Caco-2 (cell line): ENCODE measurements around the gene MYO1F. TPM values are rescaled to one million over a fixed set of nuclear protein-coding genes. Genes with fewer than 3 reads are reported as not detected.

Source experiments
- BruUV-seq: library from RNA; stranded (reverse); fragments of 400-500 nt; replicated peaks from 2 replicates; lab custom pipeline; 2021; lab: Mats Ljungman, UMichigan
- CTCF ChIA-PET: fragments of 300-600 bp; sonication (Branson Sonifier 250); formaldehyde crosslinking; loops from one replicate; lab custom pipeline; 2022; ENCODE audit warnings: antibody characterized with exemption; lab: Charles Lee
- POLR2A ChIA-PET: fragments of 300-600 bp; sonication (Branson Sonifier 250); formaldehyde crosslinking; loops from one replicate; lab custom pipeline; 2022; ENCODE audit warnings: antibody characterized with exemption; lab: Charles Lee
- DNase-seq, 2 experiments: peaks; one replicate each; pipeline versions ENCODE4 v3.0.0 to v3.0.0-alpha.2; 2020 to 2022
- H3K27me3 ChIP-seq: replicated peaks from 2 replicates; pipeline ENCODE4 v1.6.0; 2011; ENCODE audit warnings: low read length; ENCODE audit not compliant: control insufficient read depth, insufficient read depth
- H3K36me3 ChIP-seq: 2 replicates; pipeline ENCODE4 v1.5.1; 2011; ENCODE audit warnings: low read length; ENCODE audit not compliant: control insufficient read depth, insufficient read depth
- H3K4me1 ChIP-seq: fragments of 250-450 bp; sonication (Bioruptor Pico); 2 replicates; pipeline ENCODE4 v1.5.1; 2020; ENCODE audit warnings: mild to moderate bottlenecking
- H3K4me3 ChIP-seq: 2 replicates; pipeline ENCODE4 v1.5.1; 2011; ENCODE audit warnings: low read depth, mild to moderate bottlenecking, control low read depth, low read length
- H3K9me3 ChIP-seq: fragments of 250-450 bp; sonication (Bioruptor Pico); 2 replicates; pipeline ENCODE4 v1.5.1; 2020; ENCODE audit warnings: mild to moderate bottlenecking, moderate library complexity
- H3K27ac Mint-ChIP-seq: one replicate; pipeline ENCODE4 v1.8.0; 2022; ENCODE audit warnings: mixed read lengths; ENCODE audit not compliant: unreplicated experiment
- H3K27me3 Mint-ChIP-seq: one replicate; pipeline ENCODE4 v1.8.0; 2022; ENCODE audit warnings: mixed read lengths; ENCODE audit not compliant: insufficient read depth, unreplicated experiment
- H3K36me3 Mint-ChIP-seq: one replicate; pipeline ENCODE4 v1.8.0; 2022; ENCODE audit warnings: mild to moderate bottlenecking, mixed read lengths; ENCODE audit not compliant: insufficient read depth, unreplicated experiment
- H3K4me1 Mint-ChIP-seq: one replicate; pipeline ENCODE4 v1.8.0; 2022; ENCODE audit warnings: low read depth, mixed read lengths; ENCODE audit not compliant: unreplicated experiment
- H3K4me3 Mint-ChIP-seq: one replicate; pipeline ENCODE4 v1.8.0; 2022; ENCODE audit warnings: mild to moderate bottlenecking, moderate library complexity, mixed read lengths; ENCODE audit not compliant: unreplicated experiment
- H3K9me3 Mint-ChIP-seq: one replicate; pipeline ENCODE4 v1.8.0; 2022; ENCODE audit warnings: mixed read lengths; ENCODE audit not compliant: unreplicated experiment
- CTCF ChIP-seq, 2 experiments: fragments of 200-600 bp in 1 of 2; IDR thresholded peaks; 1 replicate in 1 of 2; 2 replicates in 1 of 2; pipeline versions ENCODE4 v1.5.1 to v1.8.0; 2011 to 2022; ENCODE audit warnings: antibody characterized with exemption in 1 of 2, control low read depth in 1 of 2, inconsistent platforms in 1 of 2, low read depth in 1 of 2, low read length in 1 of 2, mild to moderate bottlenecking in 1 of 2, moderate library complexity in 1 of 2; ENCODE audit not compliant: insufficient read depth in 1 of 2, severe bottlenecking in 1 of 2, unreplicated experiment in 1 of 2
- intact Hi-C: fragments of 100-400 bp; cut with micrococcal nuclease; formaldehyde crosslinking; loops from one replicate; pipeline ENCODE4 v1.10.0; 2022; ENCODE audit not compliant: unreplicated experiment
- total RNA-seq: library from RNA; stranded (reverse); gene quantifications from 2 replicates; pipeline ENCODE4 v1.2.3, GENCODE V29; 2022

The MYO1F gene
- total RNA-seq, 1 experiment from 2014 or later, result 0.25 TPM

GRCh38 chr19:8526345-8527091, 50.7 kb downstream of the MYO1F start:
- intact Hi-C loops, result loop anchor here (5.0 kb wide), 1 partner anchor 1301 kb away; the partner anchor contains the start of gene UBL5
- peaks cover 2% of the 10 kb centered on the region; the same call in 1 of the 2 replicates for H3K4me1 ChIP-seq
- H3K27me3 Mint-ChIP-seq, result no peaks in the 10 kb centered on the region
- peak overlapping the region; percentile 86 for H3K4me3 ChIP-seq
- H3K4me3 Mint-ChIP-seq, result no peak overlapping the region
- no peak overlapping the region for H3K27ac Mint-ChIP-seq
- TF ChIP-seq CTCF (IDR thresholded peaks at IDR 0.05; ENCODE audit: insufficient read depth in 1 of 2, low read depth in 1 of 2, low read length in 1 of 2, severe bottlenecking in 1 of 2, unreplicated experiment in 1 of 2), result no peak
- H3K27me3 ChIP-seq, result no peaks in the 10 kb centered on the region
- DNase-seq, result peak; percentile 94
- no peaks in the 10 kb centered on the region for H3K9me3 Mint-ChIP-seq
- H3K4me1 Mint-ChIP-seq, result peaks cover 7% of the 10 kb centered on the region
- ChIA-PET POLR2A (interaction anchor here (2.5 kb wide), 1 partner anchor 13 kb away, joined by 55 read pairs; the partner anchor contains the start of gene ZNF414), CTCF (interaction anchor here (0.5 to 1.5 kb wide), 5 partner anchors 13 to 114 kb away, joined by 3 to 12 read pairs (median 8); partner anchors contain the start of genes MARCHF2 and ZNF414)
- BruUV-seq, result no TSS peak
- no peaks in the 10 kb centered on the region; the same call in 1 of the 2 replicates for H3K36me3 ChIP-seq
- H3K36me3 Mint-ChIP-seq, result no peaks in the 10 kb centered on the region
- no peaks in the 10 kb centered on the region for H3K9me3 ChIP-seq

DNA sequence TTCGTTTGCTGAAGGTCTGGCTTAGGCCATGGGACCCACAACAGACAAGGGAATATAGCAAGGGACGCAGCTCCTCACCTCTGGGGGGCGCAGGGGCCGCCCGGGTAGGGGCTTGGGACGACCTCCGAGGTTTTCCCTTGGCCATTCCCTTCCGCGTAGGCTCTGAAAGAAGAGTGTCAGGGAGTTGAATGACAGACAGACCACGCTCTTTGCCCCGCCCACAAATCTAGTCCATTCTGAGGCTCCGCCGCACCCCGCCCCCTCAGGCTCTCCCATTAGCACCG, 51.9 kb downstream of the MYO1F start:
- H3K27me3 ChIP-seq, result no peaks in the 10 kb centered on the region
- no TSS peak for BruUV-seq
- H3K4me1 Mint-ChIP-seq, result peaks cover 7% of the 10 kb centered on the region
- ChIA-PET CTCF (interaction anchor here (1.5 to 2.2 kb wide), 2 partner anchors 12 to 112 kb away, joined by 12 to 14 read pairs; partner anchors contain the start of genes MARCHF2 and ZNF414), POLR2A (interaction anchor here (0.9 to 2.5 kb wide), 2 partner anchors 12 to 81 kb away, joined by 9 to 55 read pairs; partner anchors contain the start of genes HNRNPM and ZNF414)
- no peaks in the 10 kb centered on the region for H3K27me3 Mint-ChIP-seq
- no peak overlapping the region for H3K4me3 Mint-ChIP-seq
- no peaks in the 10 kb centered on the region for H3K36me3 Mint-ChIP-seq
- H3K9me3 Mint-ChIP-seq, result no peaks in the 10 kb centered on the region
- DNase-seq, result no peak
- no peaks in the 10 kb centered on the region for H3K4me1 ChIP-seq
- TF ChIP-seq CTCF (IDR thresholded peaks at IDR 0.05; ENCODE audit: insufficient read depth in 1 of 2, low read depth in 1 of 2, low read length in 1 of 2, severe bottlenecking in 1 of 2, unreplicated experiment in 1 of 2), result peak; percentile 26 to 67
- peak overlapping the region; percentile 31 for H3K4me3 ChIP-seq
- H3K9me3 ChIP-seq, result no peaks in the 10 kb centered on the region
- no peaks in the 10 kb centered on the region; the same call in 1 of the 2 replicates for H3K36me3 ChIP-seq
- intact Hi-C loops, result loop anchor here (1.0 to 5.0 kb wide), 3 partner anchors 12 to 1302 kb away; partner anchors contain the start of genes RAB11B and UBL5
- H3K27ac Mint-ChIP-seq, result no peak overlapping the region

- no TSS peak for BruUV-seq
- POLR2A ChIA-PET, result no interaction called here
These were observed 57.9 kb downstream of the MYO1F start for GRCh38 chr19:8519388-8519787.

More at GRCh38 chr19:8519388-8519787, 57.9 kb downstream of the MYO1F start:
- no peaks in the 10 kb centered on the region for H3K9me3 ChIP-seq
- CTCF ChIA-PET, result no interaction called here
- Mint-ChIP-seq H3K27me3 (no peaks in the 10 kb centered on the region), H3K36me3 (no peaks in the 10 kb centered on the region), H3K4me1 (no peaks in the 10 kb centered on the region), H3K4me3 (no peak overlapping the region), H3K9me3 (no peaks in the 10 kb centered on the region), H3K27ac (no peak overlapping the region)
- H3K27me3 ChIP-seq, result no peaks in the 10 kb centered on the region
- intact Hi-C loops, result no loop called here
- 0 out of 2 replicates have a peak, but pooled peaks cover 4% of the 10 kb centered on the region for H3K4me1 ChIP-seq
- no peaks in the 10 kb centered on the region for H3K36me3 ChIP-seq
- no peak for TF ChIP-seq CTCF (IDR thresholded peaks at IDR 0.05; ENCODE audit: insufficient read depth in 1 of 2, low read depth in 1 of 2, low read length in 1 of 2, severe bottlenecking in 1 of 2, unreplicated experiment in 1 of 2)
- DNase-seq, result no peak
- no peak overlapping the region for H3K4me3 ChIP-seq
